GM21717 (cell line): Measurements from ENCODE around the gene MYO9A.
"Not testable (repeated sequence)": the region's sequence is repeated elsewhere in the genome, so short reads cannot be mapped to it uniquely, and the experiment has no call there.

Experiments
- ATAC-seq: cut with Tn5 transposase; IDR thresholded peaks from one replicate; pipeline ENCODE4 v1.9.1; 2021; ENCODE audit warnings: mild to moderate bottlenecking, moderate library complexity; ENCODE audit not compliant: unreplicated experiment

The MYO9A gene

GRCh38 chr15:72099155-72099554 is 18.8 kb downstream of the MYO9A start:
- ATAC-seq = no peak

DNA sequence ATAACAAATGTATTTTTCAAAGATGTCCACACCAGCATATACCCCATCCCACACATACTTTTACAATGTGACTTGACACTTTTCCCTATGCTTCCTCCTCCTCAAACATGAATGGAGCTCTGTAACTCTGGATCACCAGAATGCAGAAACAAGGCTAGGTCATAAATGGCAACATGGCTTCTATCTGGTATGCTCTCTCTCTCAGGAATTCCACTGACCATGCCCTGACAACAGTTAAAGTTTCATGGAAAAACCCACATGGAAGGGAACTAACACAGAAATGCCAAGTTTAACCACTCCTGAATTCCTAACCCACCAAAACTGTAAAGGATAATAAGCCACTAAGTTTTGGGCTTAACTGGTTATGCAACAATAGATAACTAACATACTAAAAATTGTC is 19.9 kb downstream of the MYO9A start:
- no peak for ATAC-seq

GRCh38 chr15:72096796-72097195 is 21.2 kb downstream of the MYO9A start:
- ATAC-seq = no peak

DNA sequence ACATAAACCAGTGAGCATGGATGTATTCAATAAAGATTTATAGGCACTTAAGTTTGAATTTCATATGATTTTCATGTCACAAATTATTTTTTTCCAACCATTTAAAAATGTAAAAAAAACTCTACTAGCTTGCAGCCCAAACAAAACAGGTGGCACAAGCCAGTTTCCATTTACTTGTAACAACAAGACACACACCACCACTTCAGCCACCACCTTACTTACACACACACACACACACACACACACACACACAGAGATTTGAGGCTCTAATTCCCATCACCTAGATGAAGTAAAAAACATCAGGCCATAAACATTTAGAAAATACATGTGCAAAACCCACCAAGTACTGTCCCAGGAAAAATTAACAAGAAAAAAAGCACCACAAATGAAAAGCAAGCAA is 25.3 kb downstream of the MYO9A start:
- no peak for ATAC-seq

DNA sequence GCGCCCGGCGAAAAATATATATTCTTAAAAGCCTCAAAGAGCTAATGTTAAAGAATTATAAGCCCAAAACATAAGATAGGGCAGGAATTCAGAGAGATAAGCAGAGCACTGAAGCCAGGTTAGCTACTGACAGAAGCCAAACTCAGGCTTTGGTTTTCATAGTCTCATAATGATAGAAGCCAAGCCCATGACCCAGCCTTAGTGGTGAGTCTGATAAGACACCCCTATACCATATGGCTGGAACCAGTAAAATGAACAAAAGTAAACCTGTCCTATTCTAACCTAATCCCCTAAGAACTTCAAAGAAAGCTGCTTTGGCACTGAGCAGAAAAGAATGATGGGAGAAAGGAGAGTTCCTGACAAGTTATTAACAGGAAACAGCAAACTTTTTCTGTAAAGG is 25.9 kb downstream of the MYO9A start:
- ATAC-seq = no peak

GRCh38 chr15:72086920-72087648 is 30.9 kb downstream of the MYO9A start:
- ATAC-seq = no peak

GRCh38 chr15:72086010-72086697 is 31.8 kb downstream of the MYO9A start:
- ATAC-seq = no peak

- ATAC-seq = no peak
Measured at GRCh38 chr15:72082176-72082575, 35.8 kb downstream of the MYO9A start.

- ATAC-seq = no peak
Measured at GRCh38 chr15:72078887-72079286, 39.1 kb downstream of the MYO9A start.

DNA sequence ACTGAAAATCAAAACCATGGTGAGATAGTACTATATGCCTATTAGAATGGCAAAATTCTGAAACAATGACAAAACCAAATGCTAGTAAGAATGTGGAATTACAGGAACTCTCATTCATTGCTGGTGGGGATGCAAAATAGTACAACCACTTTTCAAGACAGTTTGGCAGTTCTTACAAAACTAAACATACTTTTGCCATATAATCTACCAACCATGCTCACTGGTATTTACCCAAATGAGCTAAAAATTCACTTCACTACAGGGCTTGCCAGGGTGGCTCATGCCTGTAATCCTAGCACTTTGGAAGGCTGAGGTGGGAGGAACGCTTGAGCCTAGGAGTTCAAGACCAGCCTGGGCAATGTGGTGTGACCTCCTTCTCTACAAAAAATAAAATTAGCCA is 40.0 kb downstream of the MYO9A start:
- no peak for ATAC-seq

GRCh38 chr15:72074335-72075060 is 43.5 kb downstream of the MYO9A start:
- ATAC-seq = no peak

GRCh38 chr15:72071448-72071825 is 46.5 kb downstream of the MYO9A start:
- ATAC-seq = not testable (repeated sequence)

DNA sequence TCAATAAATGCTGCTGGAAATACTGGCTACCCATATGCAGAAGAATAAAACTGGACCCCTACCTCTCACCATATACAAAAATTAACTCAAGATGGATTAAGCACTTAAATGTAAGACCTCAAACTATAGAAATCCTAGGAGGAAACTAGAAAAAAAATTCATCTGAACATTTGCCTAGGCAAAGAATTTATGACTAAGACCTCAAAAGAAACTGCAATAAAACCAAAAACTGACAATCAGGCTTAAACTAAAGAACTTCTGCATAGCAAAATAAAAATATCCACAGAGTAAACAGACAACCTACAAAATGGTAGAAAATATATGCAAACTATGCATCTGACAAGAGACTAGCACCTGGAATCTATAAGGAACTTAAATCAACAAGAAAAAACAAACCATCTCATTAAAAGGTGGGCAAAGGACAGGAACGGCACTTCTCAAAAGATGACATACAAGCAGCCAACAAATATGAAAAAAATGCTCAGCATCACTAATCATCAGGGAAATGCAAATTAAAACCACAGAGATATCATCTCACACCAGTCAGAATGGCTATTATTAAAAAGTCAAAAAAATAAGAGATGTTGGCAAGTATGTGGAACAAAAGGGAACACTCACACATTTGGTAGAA is 47.0 kb downstream of the MYO9A start:
- ATAC-seq = no peak

DNA sequence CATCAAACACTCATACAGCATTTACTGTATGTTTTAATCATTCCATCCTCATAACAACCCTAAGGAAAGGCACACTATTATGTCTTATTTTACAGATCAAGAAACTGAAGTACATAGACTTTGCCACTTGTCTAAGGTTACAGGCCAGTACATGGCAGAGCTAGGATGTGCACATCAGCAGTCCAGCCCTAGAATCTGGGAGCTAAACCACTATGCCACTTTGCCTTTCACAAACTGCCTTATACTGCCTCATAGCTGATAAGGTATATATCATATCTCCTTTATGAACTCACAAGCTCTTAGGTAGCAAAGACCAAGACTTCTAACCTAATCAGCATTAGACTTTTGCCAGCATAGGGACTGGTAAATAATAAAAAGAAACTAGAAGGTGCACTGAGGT is 49.1 kb downstream of the MYO9A start:
- no peak for ATAC-seq

- ATAC-seq = no peak
Measured at GRCh38 chr15:72065801-72066200, 52.1 kb downstream of the MYO9A start.

DNA sequence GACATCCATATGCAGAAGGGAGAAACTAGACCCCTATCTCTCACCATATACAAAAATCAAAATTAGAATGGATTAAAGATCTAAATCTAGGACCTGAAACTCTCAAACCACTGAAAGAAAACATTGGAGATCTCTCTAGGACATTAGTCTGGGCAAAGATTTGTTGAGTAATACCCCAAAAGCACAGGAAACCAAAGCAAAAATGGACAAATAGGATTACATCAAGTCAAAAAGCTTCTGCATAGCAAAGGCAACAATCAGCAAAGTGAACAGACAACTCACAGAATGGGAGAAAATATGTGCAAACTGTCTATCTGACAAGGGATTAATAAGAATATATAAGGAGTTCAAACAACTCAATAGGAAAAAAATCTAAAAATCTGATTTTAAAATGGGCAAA is 54.8 kb downstream of the MYO9A start:
- no peak for ATAC-seq

- no peak for ATAC-seq
Measured at GRCh38 chr15:72062319-72062718, 55.6 kb downstream of the MYO9A start.

GRCh38 chr15:72060687-72061250 is 57.2 kb downstream of the MYO9A start:
- no peak for ATAC-seq

DNA sequence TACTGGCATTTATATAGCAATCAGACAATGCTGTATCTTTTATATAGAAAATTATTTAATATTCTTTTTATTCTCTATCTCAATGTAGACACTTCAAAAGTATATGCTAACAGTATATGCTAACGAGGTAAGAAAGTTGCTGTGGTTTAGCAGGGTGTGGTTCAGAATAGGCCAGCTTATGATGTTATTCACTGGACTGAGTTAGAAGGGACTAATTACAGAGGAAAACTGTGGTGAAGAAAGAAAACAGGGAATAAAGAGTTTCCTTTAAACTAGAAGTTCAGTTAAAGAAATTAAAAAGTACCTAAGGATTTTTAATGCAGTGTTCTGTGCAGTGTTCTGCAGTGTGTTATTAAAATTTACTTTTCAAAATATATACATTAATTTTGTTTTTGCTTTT is 59.4 kb downstream of the MYO9A start:
- ATAC-seq = no peak

GRCh38 chr15:72057548-72058091 is 60.3 kb downstream of the MYO9A start:
- ATAC-seq = no peak

- ATAC-seq = not testable (repeated sequence)
Measured at GRCh38 chr15:72056217-72056616, 61.7 kb downstream of the MYO9A start.
